ENCODE data around the gene PSAT1. TPM values are rescaled to one million over a fixed set of nuclear protein-coding genes. Genes with fewer than 3 reads are reported as not detected.

Gene PSAT1
- total and polyA plus RNA-seq, 2 experiments from 2014 or later, result 368 to 510 TPM

- Histone ChIP-seq H3K9me2 (ENCODE audit: insufficient read depth) (no peaks in the 10 kb centered on the region), H3K27ac (peak overlapping the region; percentile 76), H3K4me3 (peak overlapping the region; percentile 82), H3K9ac (peak overlapping the region; percentile 88), H4K20me1 (ENCODE audit: insufficient read depth) (0 out of 2 replicates have a peak, but pooled peaks cover 3% of the 10 kb centered on the region), H3F3A (ENCODE audit: insufficient read depth) (no peaks in the 10 kb centered on the region), H3K27me3 (replicated peaks; ENCODE audit: insufficient read depth) (no peaks in the 10 kb centered on the region), H3K4me1 (ENCODE audit: insufficient read depth) (peaks cover 10% of the 10 kb centered on the region), H3K79me2 (ENCODE audit: insufficient read depth) (peaks cover 43% of the 10 kb centered on the region), H3K36me3 (ENCODE audit: low read depth) (peaks cover 7% of the 10 kb centered on the region), H2AFZ (peak overlapping the region; percentile 95), H3K9me3 (ENCODE audit: low read depth) (no peaks in the 10 kb centered on the region), H3K4me2 (ENCODE audit: unreplicated experiment) (peak overlapping the region; percentile 93)
- DNase-seq, result peak; percentile 69
- in situ Hi-C loops (cut with MboI), result no loop called here
- TF ChIP-seq EZH2 (IDR thresholded peaks at IDR 0.05; ENCODE audit: insufficient read depth, poor library complexity, severe bottlenecking), result no peak
- TF ChIP-seq EZH2phosphoT487 (IDR thresholded peaks at IDR 0.05; ENCODE audit: insufficient read depth, low read depth), result no peak
- 15 to 18% methylated on average over 32 of the region's 32 CpGs for WGBS, 2 experiments (ENCODE audit: low coverage in 1 of 2, low lambda C conversion rate in 2 of 2, missing lambda C conversion rate in 2 of 2)
Measured at GRCh38 chr9:78296201-78296892, 578 bp upstream of the PSAT1 start.

- H3K4me1 ChIP-seq (ENCODE audit: insufficient read depth), result peaks cover 10% of the 10 kb centered on the region
- H3K9me3 ChIP-seq (ENCODE audit: low read depth), result no peaks in the 10 kb centered on the region
- peak overlapping the region; percentile 95 for H2AFZ ChIP-seq
- peaks cover 17% of the 10 kb centered on the region for H3K36me3 ChIP-seq (ENCODE audit: low read depth)
- no peaks in the 10 kb centered on the region for H3F3A ChIP-seq (ENCODE audit: insufficient read depth)
- 0 out of 2 replicates have a peak, but pooled peaks cover 6% of the 10 kb centered on the region for H4K20me1 ChIP-seq (ENCODE audit: insufficient read depth)
- no peak for DNase-seq
- H3K4me2 ChIP-seq (ENCODE audit: unreplicated experiment), result peak overlapping the region; percentile 93
- TF ChIP-seq EZH2 (IDR thresholded peaks at IDR 0.05; ENCODE audit: insufficient read depth, poor library complexity, severe bottlenecking) (no peak), EZH2phosphoT487 (IDR thresholded peaks at IDR 0.05; ENCODE audit: insufficient read depth, low read depth) (no peak)
- WGBS, 2 experiments (ENCODE audit: low coverage in 1 of 2, low lambda C conversion rate in 2 of 2, missing lambda C conversion rate in 2 of 2), result 3% methylated on average over 9 to 10 of the region's 10 CpGs
- H3K4me3 ChIP-seq, result peak overlapping the region; percentile 82
- in situ Hi-C loops (cut with MboI), result no loop called here
- no peaks in the 10 kb centered on the region for H3K9me2 ChIP-seq (ENCODE audit: insufficient read depth)
- H3K9ac ChIP-seq, result peak overlapping the region; percentile 88
- no peaks in the 10 kb centered on the region for H3K27me3 ChIP-seq (replicated peaks; ENCODE audit: insufficient read depth)
- H3K79me2 ChIP-seq (ENCODE audit: insufficient read depth), result peaks cover 53% of the 10 kb centered on the region
- peak overlapping the region; percentile 63; the same call in 1 of the 2 replicates for H3K27ac ChIP-seq
Measured at GRCh38 chr9:78297672-78297961, 692 bp downstream of the PSAT1 start.

- H3F3A ChIP-seq (ENCODE audit: insufficient read depth), result no peaks in the 10 kb centered on the region
- no peak overlapping the region for H3K27ac ChIP-seq
- H3K79me2 ChIP-seq (ENCODE audit: insufficient read depth), result peaks cover 59% of the 10 kb centered on the region
- H3K4me2 ChIP-seq (ENCODE audit: unreplicated experiment), result peak overlapping the region; percentile 93
- no peaks in the 10 kb centered on the region for H3K27me3 ChIP-seq (replicated peaks; ENCODE audit: insufficient read depth)
- H3K9me3 ChIP-seq (ENCODE audit: low read depth), result no peaks in the 10 kb centered on the region
- H3K9me2 ChIP-seq (ENCODE audit: insufficient read depth), result no peaks in the 10 kb centered on the region
- in situ Hi-C loops (cut with MboI), result no loop called here
- peaks cover 10% of the 10 kb centered on the region for H3K4me1 ChIP-seq (ENCODE audit: insufficient read depth)
- peak overlapping the region; percentile 82 for H3K4me3 ChIP-seq
- peak overlapping the region; percentile 88 for H3K9ac ChIP-seq
- H3K36me3 ChIP-seq (ENCODE audit: low read depth), result peaks cover 23% of the 10 kb centered on the region
- H2AFZ ChIP-seq, result peak overlapping the region; percentile 95
- TF ChIP-seq EZH2 (IDR thresholded peaks at IDR 0.05; ENCODE audit: insufficient read depth, poor library complexity, severe bottlenecking) (no peak), EZH2phosphoT487 (IDR thresholded peaks at IDR 0.05; ENCODE audit: insufficient read depth, low read depth) (no peak)
- peak; percentile 25 for DNase-seq
- 10 to 12% methylated on average over 15 to 16 of the region's 16 CpGs for WGBS, 2 experiments (ENCODE audit: low coverage in 1 of 2, low lambda C conversion rate in 2 of 2, missing lambda C conversion rate in 2 of 2)
- 0 out of 2 replicates have a peak, but pooled peaks cover 6% of the 10 kb centered on the region for H4K20me1 ChIP-seq (ENCODE audit: insufficient read depth)
Measured at GRCh38 chr9:78298046-78298765, 1.3 kb downstream of the PSAT1 start.

- H3K79me2 ChIP-seq (ENCODE audit: insufficient read depth), result peaks cover 69% of the 10 kb centered on the region
- no peak for TF ChIP-seq EZH2 (IDR thresholded peaks at IDR 0.05; ENCODE audit: insufficient read depth, poor library complexity, severe bottlenecking)
- no peak for TF ChIP-seq EZH2phosphoT487 (IDR thresholded peaks at IDR 0.05; ENCODE audit: insufficient read depth, low read depth)
- H3K9me3 ChIP-seq (ENCODE audit: low read depth), result no peaks in the 10 kb centered on the region
- in situ Hi-C loops (cut with MboI), result no loop called here
- H3F3A ChIP-seq (ENCODE audit: insufficient read depth), result no peaks in the 10 kb centered on the region
- peaks cover 41% of the 10 kb centered on the region for H3K36me3 ChIP-seq (ENCODE audit: low read depth)
- H3K4me1 ChIP-seq (ENCODE audit: insufficient read depth), result peaks cover 10% of the 10 kb centered on the region
- H3K9me2 ChIP-seq (ENCODE audit: insufficient read depth), result no peaks in the 10 kb centered on the region
- H2AFZ ChIP-seq, result no peak overlapping the region
- no peaks in the 10 kb centered on the region for H3K27me3 ChIP-seq (replicated peaks; ENCODE audit: insufficient read depth)
- no peak overlapping the region for H3K27ac ChIP-seq
- H3K9ac ChIP-seq, result no peak overlapping the region
- 96 to 97% methylated on average over 6 of the region's 6 CpGs for WGBS, 2 experiments (ENCODE audit: low coverage in 1 of 2, low lambda C conversion rate in 2 of 2, missing lambda C conversion rate in 2 of 2)
- no peak overlapping the region for H3K4me2 ChIP-seq (ENCODE audit: unreplicated experiment)
- 0 out of 2 replicates have a peak, but pooled peaks cover 6% of the 10 kb centered on the region for H4K20me1 ChIP-seq (ENCODE audit: insufficient read depth)
- H3K4me3 ChIP-seq, result no peak overlapping the region
- DNase-seq, result no peak
Measured at GRCh38 chr9:78300209-78300608, 3.3 kb downstream of the PSAT1 start.

Measured in GM23248 (cell line).